AG09309 (cell line): ENCODE measurements around the gene STX16.

ENCODE experiments used
- DNase-seq: peaks from one replicate; pipeline ENCODE4 v3.0.0-alpha.2; 2010; ENCODE audit warnings: low read depth
- H3K4me3 ChIP-seq: 2 replicates; pipeline ENCODE4 v1.5.1; 2011; ENCODE audit warnings: mild to moderate bottlenecking, low read depth, low read length, moderate library complexity; ENCODE audit not compliant: control insufficient read depth
- CTCF ChIP-seq: IDR thresholded peaks from 2 replicates; pipeline ENCODE4 v1.5.1; 2011; ENCODE audit warnings: mild to moderate bottlenecking, low read depth, low read length, inconsistent platforms; ENCODE audit not compliant: insufficient read depth, control insufficient read depth; ENCODE audit errors: missing control alignments

The STX16 gene

DNA sequence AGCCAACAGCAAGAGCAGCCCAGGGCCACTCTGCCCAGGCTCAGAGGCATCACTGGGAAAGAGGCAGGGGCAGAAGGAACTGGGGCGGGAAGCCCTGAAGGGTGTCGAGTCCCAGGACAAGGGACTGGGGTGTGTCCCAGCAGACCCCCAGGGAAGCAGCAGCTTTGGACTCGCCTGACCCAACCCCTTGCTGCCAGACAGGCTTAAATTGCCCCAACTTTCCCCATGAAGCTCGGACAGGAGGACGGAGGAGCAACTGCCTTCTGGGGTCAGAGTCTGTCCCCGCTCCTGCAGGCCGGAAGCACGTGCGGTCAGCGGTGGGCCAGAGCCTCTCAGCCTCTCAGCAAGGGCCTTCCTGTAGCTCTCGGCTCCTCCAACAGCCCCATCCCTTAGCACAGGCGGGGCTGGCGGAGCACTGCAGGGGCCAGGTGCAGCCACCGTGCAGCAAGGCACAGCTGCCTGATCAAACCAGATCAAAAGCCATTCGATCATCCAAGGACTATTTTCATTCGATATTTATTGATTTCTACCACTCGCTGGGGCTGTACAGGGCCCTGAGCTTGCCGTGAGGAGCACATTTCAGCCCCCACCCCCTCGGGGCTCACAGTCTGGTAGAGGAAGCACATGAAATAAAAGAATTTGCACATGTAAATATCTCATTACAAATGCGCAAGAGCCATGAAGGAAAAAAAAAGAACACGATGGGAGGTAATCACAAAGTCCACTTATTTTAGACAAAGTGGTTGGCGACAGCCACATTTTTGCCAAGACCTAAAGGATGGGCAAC is 31.8 kb upstream of the STX16 start:
- no peak overlapping the region for H3K4me3 ChIP-seq
- no peak for TF ChIP-seq CTCF
- no peak for DNase-seq

DNA sequence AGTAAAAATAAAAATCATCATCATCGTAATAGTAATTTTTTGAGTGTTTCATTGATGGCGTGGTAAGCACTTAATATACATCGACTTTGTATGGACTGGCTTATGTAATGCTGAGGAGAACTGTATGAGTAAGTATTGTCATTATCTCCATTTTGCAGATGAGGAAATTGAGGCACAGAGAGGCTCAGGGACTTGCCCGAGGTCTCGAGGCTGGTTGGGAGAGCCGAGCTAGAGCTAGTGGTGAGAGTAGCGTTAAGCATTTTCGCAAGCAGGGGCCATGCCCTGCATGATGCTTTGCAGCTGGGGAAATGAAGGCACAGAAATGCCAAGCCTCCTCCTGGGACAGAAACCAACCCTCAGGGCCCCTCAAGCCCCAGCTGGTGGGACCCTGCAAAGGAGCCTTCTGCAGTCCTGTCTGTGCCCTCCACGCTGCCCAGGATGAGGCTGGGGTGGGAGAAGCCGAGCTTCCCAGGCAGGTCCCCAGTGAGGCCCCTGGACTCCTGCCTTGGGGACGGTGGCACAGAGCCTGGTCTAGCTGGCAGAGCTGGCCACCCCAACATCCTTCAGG is 31.1 kb upstream of the STX16 start:
- no peak for TF ChIP-seq CTCF
- no peak overlapping the region for H3K4me3 ChIP-seq
- DNase-seq: no peak

- H3K4me3 ChIP-seq: no peak overlapping the region
- TF ChIP-seq CTCF: peak; percentile 34
- DNase-seq: no peak
These were observed 29.1 kb upstream of the STX16 start for GRCh38 chr20:58621906-58622548.

DNA sequence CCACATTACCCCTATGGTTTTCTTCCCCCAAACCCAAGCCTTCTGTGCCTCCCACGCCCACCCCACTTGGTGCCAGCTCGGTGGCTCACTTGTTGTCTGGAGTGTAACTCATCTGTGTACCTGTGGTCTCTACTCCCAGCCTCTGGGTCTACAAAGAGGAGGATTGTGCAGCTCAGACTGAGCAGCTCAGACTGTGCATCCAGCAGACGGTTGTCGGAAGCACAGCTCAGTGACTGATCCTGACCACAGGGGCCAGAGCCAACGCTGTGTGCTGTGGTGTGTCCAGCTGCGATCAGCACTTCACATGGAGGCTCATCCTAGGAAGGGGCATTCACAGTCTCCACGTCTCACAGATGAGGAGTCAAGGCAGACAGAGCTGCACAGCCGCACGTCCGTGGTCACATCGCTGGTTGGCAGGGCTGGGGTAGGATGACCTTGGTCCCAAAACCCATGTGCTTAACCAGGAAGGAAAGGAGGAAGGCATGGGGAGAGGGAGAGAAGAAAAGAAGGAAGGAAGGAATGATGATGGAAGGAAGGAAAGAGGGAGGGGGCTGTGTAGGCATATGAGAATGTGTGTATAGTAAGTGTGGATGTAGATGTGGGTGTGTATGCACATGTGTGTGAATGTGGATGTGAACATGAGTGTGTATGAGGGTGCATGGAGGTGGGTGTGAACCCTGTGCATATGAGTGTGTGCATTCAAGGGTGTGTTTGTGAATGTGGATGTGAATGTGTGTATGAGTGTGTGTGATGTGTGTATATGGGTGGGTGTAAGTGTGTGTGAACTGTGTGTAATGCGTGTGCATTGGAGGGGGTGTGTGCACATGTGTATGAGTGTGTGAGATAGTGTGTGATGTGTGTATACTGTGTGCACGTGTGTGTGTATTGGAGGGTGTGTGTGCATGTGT is 28.2 kb upstream of the STX16 start:
- peak; percentile 28 for DNase-seq
- no peak for TF ChIP-seq CTCF
- H3K4me3 ChIP-seq: peak overlapping the region; percentile 21

GRCh38 chr20:58623579-58624473 is 27.3 kb upstream of the STX16 start:
- DNase-seq: peak; percentile 62
- TF ChIP-seq CTCF: no peak
- no peak overlapping the region for H3K4me3 ChIP-seq

- no peak for TF ChIP-seq CTCF
- H3K4me3 ChIP-seq: no peak overlapping the region
- no peak for DNase-seq
These were observed 26.4 kb upstream of the STX16 start for GRCh38 chr20:58624687-58625086.
